Activated CD4-positive, alpha-beta T cell treated with anti-CD3 and anti-CD28 coated beads, Interleukin-10, Interleukin-2, amounts not matched to agents 100 ng/mL and 50 ng/mL, durations not matched to agents 16 hours and 8 hours (primary cell): ENCODE results near the gene TECRL.

ENCODE experiments used
- DNase-seq: peaks from one replicate; pipeline ENCODE4 v3.0.0-alpha.2; 2020

TECRL gene

GRCh38 chr4:64326507-64326906 lies 82.7 kb downstream of the TECRL start:
- DNase-seq = no peak

DNA sequence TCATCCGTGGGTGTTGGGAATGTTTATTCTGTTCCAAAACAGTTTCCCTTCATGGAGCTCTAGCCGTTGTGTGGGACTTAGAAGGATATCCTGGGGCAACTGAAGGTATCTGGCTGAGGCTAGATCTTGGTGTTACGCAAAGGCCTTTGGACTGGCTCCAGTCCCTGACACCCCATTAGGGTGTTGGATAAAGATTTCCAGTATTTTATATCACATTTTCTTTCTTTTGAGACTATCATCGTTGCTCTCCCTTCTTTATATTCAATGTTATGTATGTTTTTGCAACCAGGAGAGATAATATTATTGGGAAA lies 103.0 kb downstream of the TECRL start:
- no peak for DNase-seq

DNA sequence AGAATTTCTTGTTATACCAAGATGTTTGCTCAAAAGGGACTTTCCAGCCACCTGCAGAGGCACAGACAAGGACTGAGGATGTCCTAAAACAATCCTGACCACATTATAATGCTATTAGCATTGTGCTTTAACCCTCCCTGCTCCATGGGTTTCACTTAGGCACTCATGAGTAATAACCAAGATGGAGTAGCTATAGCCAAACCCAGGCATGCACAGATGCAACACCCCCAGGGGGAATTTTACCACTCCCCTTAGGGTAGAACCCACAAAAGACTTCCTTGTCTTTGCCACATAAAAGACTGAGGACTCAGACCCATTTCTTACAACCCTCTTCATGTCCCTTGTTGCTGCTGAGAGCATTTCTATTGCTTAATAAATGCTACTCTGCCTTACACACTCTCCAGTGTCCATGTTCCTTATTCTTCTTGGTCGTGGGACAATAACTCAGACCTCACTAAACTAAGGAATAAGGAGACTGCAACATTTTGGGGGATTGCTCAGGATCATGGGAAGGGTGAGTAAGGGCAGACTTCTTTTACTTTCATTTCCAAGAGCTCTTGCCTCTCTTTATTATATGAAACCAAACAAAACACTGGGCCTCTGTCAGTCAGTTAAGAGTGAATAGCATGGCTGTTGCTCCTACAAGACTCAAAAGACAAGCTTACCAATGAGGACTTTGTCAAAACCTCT lies 103.5 kb downstream of the TECRL start:
- no peak for DNase-seq

DNA sequence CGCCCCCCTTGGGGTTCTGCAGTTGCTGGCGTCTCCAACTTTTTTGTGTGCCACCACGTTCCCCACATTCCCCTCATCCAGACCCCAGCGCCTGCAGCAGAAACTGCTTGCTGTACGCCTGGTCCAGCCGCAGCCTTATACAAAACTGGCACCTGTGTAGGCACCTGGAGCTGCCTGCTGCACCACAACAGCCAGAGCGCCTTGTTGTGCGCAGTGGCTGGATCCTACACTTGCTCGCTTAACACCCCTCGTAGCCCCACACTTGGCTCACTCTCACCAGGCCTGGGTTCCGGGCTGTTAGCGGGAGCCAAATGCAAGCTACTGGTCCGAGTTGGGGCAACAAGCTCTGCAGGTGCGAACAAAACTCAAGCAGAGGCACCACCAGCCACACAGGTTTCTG lies 136.8 kb downstream of the TECRL start:
- DNase-seq = no peak

DNA sequence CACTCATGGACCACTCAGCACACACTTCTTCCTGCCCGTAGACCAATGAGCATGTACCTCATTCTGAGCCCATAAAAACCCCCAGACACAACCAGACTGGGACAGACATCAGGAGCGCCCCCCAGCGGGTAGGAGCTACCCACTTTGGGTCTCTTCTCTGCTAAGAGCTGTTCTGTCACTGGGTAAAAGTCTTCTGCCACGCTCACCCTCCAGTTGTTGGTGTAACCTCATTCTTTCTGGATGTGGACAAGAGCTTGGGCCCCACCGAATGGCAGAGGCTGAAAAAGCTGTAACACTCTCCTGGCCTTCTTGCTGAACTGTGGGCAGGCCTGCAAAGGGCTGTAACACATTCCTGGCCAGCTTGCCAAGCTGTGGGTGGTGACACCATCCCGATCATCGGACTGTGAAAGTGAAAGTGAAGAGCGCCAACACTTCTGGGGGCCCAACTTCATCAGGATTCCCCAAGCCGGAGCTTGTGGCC lies 137.6 kb downstream of the TECRL start:
- no peak for DNase-seq

DNA sequence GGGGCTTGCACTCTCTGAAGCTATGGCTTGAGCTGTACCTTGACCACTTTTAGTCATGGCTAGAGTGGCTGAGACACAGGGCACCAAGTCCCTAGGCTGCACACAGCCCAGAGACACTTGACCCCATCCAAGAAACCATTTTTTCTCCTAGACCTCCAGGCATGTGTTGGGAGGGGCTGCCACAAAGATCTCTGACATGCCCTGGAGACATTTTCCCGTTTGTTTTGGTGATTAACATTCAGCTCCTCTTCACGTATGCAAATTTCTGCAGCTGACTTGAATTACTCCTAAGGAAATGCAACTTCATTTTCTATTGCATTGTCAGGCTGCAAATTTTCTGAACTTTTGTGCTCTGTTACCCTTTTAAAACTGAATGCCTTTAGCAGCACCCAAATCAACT lies 142.6 kb downstream of the TECRL start:
- no peak for DNase-seq

GRCh38 chr4:64266263-64266662 lies 143.0 kb downstream of the TECRL start:
- no peak for DNase-seq

GRCh38 chr4:64251781-64252180 lies 157.5 kb downstream of the TECRL start:
- no peak for DNase-seq

DNA sequence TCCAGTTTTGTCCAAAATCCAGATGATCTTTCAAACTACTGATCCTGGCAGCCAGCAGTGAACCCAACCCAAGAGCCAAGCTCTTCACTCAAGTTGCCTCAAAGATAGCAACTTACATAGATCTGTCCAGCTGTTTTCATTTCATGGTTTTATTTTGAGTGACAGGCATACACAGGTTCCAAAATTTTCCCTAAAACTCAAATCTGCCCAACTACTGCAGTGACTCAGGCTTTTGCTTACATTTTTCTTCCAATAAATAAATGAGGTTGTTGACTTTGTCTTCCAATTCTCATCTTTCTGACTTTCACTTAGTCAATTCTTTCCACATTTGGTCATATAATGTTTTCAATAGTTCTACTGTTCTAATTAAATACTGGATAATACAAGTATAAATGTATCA lies 158.8 kb downstream of the TECRL start:
- DNase-seq = no peak

DNA sequence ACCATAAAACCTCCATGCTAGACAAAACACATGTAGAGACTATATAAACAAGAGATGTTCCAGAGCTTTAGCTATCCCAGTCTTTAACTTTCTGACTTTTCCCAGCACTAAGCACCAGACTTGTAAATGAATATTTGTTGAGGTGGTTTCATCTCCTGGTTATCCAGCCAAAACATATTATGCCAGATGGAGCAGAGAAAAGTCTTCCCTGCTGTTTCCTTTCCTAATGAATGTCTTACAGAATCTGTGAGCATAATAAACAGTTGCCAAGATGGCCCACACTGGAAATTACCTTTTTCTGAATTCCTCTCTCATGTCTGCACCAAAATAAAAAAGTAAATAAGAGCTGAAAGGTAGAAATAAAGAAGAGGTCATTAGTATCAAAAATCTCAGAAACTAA lies 159.2 kb downstream of the TECRL start:
- no peak for DNase-seq

DNA sequence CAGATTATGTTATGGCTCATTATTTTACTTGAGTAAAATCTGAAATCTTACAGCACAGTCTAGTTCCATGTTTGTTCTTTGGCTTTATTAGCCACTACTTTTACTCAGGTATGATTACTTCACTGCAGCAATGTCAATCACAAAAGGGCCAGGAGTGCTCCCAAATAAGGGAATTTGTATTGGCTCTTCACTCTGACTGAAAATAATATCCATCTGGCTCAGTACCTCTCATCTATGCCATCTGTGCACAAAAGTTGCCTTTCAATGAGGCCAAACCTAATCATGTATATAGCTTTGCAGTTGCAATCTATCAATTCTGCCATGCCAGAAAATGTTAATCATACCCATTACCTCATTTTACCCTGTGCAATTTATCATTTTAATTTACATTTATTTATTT lies 161.1 kb downstream of the TECRL start:
- DNase-seq = no peak

- no peak for DNase-seq
Observed at GRCh38 chr4:64230709-64231310, 178.4 kb downstream of the TECRL start.
